GM12872 (cell line): ENCODE measurements around the gene DIAPH1.

ENCODE experiments used
- TF ChIP-seq, protein P1 (sequence below): IDR thresholded peaks from 3 replicates; pipeline ENCODE4 v1.5.1; 2011; ENCODE audit warnings: low read depth, mild to moderate bottlenecking, low read length, moderate library complexity; ENCODE audit not compliant: insufficient read depth

DIAPH1 gene

DNA sequence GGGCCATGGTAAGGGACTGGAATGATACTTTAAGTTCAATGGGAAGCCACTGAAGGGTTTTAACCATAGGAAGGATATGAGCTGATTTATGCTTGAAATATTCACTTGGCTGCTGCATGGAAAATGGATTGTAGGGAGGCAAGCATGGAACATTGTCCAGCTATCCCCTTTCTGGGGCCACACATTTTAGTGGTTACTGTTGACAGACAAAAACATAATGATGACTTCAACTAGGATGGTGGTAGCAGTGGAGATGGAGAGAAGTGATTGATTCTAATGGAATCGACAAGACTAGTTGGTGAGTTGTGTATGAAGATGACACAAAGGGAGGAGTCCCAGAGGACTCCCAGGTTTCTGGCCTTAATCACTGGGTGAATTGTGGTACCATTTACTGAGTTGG is 38.6 kb upstream of the DIAPH1 start:
- TF ChIP-seq, protein P1, sequence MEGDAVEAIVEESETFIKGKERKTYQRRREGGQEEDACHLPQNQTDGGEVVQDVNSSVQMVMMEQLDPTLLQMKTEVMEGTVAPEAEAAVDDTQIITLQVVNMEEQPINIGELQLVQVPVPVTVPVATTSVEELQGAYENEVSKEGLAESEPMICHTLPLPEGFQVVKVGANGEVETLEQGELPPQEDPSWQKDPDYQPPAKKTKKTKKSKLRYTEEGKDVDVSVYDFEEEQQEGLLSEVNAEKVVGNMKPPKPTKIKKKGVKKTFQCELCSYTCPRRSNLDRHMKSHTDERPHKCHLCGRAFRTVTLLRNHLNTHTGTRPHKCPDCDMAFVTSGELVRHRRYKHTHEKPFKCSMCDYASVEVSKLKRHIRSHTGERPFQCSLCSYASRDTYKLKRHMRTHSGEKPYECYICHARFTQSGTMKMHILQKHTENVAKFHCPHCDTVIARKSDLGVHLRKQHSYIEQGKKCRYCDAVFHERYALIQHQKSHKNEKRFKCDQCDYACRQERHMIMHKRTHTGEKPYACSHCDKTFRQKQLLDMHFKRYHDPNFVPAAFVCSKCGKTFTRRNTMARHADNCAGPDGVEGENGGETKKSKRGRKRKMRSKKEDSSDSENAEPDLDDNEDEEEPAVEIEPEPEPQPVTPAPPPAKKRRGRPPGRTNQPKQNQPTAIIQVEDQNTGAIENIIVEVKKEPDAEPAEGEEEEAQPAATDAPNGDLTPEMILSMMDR, result no peak

- TF ChIP-seq, protein P1, result no peak
Measured at GRCh38 chr5:141656396-141656795, 37.6 kb upstream of the DIAPH1 start.

- TF ChIP-seq, protein P1, result no peak
Measured at GRCh38 chr5:141655020-141655419, 36.2 kb upstream of the DIAPH1 start.

GRCh38 chr5:141654298-141654697 is 35.5 kb upstream of the DIAPH1 start:
- TF ChIP-seq, protein P1, result no peak

DNA sequence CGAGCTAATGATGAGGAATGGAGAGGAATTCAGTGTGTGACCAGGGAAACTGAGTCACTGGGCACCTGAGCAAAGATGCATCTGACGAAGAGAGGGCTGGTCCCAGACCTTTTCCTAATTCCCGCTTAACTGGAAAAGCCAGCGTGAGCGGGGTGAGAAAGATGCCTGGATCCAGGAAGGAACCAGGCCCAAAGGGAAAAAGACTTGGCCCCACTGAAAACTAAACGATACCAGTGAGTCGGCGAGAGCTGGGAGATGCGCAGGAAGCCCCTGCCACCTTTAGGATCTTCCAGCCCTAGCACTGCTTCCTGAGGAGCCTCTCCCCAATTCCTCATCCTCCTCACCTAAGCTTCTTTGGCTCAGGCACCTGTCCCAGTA is 32.9 kb upstream of the DIAPH1 start:
- TF ChIP-seq, protein P1, result no peak

DNA sequence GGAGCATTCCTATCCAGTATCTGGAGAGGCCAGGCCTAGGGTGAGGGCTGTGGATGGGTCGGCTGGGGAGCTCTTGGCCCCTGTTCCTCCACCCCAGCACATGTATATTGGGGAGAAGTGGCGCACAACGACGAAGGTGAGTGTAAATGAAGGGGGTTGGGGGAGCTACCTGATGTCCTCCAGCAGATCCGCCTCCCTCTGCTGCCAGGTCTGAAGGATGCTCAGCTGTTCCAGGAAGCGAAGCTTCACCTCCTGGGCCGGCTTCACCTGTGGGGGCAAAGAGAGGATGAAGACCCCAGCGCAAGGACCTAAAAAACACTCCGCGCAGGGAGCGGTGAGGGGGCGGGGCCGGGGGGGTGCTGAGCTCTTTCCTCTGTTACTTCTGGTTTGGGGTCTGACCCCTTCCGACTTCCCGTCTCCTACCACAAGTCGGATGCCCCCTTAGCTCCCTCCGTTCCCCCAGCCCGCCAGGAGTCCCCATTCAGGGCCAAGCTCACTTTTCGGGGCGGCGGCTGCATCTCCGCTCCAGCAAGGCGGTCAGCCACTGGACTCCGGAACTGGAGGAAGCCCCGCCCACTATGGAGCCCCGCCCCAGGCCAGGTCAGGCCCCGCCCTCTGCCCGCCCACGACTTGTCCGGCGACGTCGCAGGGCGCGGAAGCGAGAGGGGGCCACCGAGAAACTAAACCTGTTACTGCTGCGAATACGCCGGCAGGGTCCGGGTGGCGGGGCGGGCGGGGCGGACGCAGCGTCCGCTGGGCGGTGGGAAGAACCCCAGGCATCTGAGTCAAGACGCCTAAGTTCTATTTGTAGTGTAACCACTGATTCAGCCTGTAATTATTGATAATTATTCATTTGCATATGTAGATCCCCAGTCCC is 32.3 kb upstream of the DIAPH1 start, which contains the start of gene FCHSD1:
TSS of gene FCHSD1 (minus strand) at position 568 of the 877 bp plus-strand sequence. CDS start at position 518, 50 bp downstream.
- TF ChIP-seq, protein P1, result 0 out of 3 replicates have a peak, but pooled peaks have one; percentile 4

- TF ChIP-seq, protein P1, result no peak
Measured at GRCh38 chr5:141649972-141650371, 31.2 kb upstream of the DIAPH1 start.
